D721Med (cell line): ENCODE data around the gene ADAMTSL3.

ENCODE experiments used
- DNase-seq: peaks from one replicate; pipeline ENCODE4 v3.0.0; 2011; ENCODE audit warnings: low spot score; ENCODE audit not compliant: insufficient read length
- FAIRE-seq: peaks from 2 replicates; lab custom pipeline; 2011; peaks lifted over from hg19 to GRCh38; lab: Jason Lieb, UNC
- TF ChIP-seq, protein P1 (sequence below): IDR thresholded peaks from 2 replicates; pipeline ENCODE4 v1.5.1; 2012; ENCODE audit warnings: mild to moderate bottlenecking, control low read depth; ENCODE audit not compliant: insufficient read depth; ENCODE audit errors: missing control alignments

Gene ADAMTSL3

DNA sequence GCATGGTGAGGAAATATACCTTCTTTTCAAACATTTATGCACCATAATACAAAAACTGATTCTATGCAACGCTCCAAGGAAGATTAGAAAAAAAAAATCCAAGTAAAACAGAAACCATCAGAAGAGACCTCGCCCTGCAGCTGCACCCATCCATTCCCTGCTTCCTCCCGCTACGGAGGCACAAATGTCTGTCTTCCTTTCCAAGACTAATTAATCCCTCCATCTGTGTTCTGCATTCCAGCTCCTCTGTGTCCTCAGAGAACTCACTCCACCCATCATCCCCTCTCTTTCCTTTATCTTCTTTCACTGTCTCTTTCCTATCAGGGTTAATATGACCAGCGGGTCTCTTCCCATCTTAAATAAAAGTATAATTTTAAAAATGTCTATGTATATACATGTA, 196.1 kb downstream of the ADAMTSL3 start:
- DNase-seq (no peak), FAIRE-seq (no peak)
- TF ChIP-seq, protein P1, sequence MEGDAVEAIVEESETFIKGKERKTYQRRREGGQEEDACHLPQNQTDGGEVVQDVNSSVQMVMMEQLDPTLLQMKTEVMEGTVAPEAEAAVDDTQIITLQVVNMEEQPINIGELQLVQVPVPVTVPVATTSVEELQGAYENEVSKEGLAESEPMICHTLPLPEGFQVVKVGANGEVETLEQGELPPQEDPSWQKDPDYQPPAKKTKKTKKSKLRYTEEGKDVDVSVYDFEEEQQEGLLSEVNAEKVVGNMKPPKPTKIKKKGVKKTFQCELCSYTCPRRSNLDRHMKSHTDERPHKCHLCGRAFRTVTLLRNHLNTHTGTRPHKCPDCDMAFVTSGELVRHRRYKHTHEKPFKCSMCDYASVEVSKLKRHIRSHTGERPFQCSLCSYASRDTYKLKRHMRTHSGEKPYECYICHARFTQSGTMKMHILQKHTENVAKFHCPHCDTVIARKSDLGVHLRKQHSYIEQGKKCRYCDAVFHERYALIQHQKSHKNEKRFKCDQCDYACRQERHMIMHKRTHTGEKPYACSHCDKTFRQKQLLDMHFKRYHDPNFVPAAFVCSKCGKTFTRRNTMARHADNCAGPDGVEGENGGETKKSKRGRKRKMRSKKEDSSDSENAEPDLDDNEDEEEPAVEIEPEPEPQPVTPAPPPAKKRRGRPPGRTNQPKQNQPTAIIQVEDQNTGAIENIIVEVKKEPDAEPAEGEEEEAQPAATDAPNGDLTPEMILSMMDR: no peak

DNA sequence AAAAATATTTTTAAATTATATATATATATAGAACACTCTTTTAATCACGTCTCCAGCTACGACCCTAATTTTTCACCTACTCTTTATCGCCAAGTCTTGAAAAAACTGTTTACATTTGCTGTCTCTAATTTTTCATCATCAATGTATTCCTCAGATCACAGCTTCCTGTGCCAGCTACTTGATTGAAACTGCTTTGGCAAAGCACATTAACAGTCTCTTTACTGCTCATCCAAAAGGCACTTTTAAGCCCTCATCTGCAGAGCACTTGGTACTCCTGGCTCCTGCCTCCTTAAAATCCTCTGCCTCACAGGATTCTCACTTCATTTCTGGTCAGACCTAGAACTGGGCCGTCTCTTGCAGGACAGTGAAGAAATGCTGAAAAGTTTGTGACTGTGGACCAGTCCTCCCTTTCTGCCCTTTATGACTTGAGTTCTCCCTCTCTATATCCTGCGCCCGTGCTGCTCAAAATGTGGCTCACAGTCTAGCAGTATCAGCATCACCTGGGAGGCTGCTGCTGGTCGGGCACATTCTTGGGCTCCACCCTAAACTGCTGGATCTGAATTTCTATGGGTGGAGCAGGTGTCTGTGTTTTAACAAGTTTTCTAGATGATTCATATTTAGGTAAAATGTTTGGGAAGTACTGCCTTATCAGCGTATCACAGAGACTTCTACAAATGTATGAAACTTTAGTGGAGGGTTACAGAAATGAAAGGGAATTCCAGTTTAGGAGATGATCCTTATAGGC, 196.8 kb downstream of the ADAMTSL3 start:
- FAIRE-seq (no peak), DNase-seq (no peak)
- TF ChIP-seq, protein P1: no peak

DNA sequence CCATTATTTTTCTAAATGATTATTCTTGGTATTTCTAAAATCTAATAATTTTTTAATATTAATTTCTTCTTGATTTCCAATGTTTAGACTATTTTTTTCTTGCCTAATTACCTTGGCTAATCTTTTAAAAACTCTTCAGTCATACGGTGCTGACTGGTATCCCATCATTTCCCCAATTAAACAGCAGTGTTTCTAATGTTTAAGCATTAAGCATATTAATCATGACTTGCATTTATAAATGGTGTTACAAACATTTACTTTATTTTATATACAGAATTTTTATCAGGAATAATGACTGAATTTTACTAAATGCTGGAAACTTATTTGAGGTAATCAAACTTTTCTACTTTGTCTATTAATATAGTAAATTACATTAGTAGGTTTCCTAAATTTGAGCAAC, 199.3 kb downstream of the ADAMTSL3 start:
- TF ChIP-seq, protein P1: no peak
- no peak for FAIRE-seq

DNA sequence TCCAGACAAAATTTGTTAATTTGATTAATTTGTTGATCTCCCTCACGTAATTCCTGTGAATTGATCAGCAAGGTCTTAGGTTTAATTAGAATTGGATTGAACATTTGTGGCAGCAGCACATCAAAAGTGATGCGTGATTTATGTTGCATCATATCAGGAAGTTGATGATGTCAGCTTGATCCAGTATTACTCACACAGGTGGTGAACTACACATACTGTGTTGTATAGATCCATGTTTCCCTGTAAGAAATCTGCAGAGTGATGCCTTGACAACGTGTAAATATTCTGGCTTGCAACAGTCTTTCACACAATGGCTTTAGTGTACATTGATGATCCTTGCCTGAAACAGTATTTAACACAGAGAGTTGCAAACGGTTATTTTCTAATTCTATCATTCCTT, 200.4 kb downstream of the ADAMTSL3 start:
- TF ChIP-seq, protein P1: no peak
- no peak for DNase-seq

More for the DNA sequence above, 199.3 kb downstream of the ADAMTSL3 start:
- no peak for DNase-seq

DNA sequence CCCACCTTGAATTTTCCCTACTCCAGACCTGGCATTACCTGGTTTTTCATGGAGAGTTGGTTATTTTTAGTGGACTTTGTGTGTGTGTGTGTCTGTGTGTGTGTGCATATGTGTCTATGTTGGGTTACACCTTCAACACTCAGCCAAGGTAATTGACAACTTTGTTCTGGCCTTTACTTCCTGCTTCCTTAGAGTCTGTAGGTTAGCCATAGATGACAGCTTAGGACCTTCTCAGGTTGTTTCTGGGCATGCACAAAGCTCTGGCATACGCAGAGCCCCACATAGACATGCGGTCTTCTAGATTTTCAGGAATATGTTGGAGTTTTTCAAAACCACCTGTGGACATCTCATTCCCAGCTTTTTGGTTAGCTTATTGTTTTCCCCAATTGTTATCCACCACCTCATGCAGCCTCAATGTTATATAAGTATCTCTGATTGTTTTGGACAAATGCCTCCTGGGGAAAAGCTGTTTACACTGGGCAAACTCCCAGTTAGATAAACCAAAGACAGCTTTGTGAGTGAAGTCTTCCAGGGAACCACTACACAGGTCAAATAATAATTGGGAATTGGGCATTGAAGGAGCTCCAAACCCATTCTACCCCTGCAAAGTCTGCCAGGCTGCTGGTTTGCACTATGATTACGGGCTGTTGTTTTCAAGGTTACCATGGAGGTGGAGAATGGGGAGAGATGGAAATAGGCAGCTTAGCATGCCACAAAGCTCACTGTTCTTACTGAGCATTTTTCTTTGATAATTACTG, 201.2 kb downstream of the ADAMTSL3 start:
- no peak for FAIRE-seq

More for the DNA sequence above, 200.4 kb downstream of the ADAMTSL3 start:
- FAIRE-seq: no peak

DNA sequence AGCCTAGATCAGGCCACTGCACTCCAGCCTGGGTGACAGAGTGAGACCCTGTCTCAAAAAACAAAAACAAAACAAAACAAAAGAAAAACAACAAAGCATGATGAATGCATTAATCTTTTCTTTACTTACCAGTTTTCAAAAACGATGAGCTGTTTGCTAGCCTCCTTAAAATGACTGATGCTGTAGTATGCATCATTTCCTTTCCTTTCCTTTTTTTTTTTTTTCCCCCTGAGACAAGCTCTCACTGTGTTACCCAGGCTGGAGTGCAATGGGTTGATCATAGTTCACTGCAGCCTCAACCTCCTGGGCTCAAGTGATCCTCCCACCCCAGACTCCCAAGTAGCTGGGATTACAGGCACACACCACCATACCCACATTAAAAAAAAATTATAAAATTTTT, 202.0 kb downstream of the ADAMTSL3 start:
- no peak for FAIRE-seq
- TF ChIP-seq, protein P1: no peak
- DNase-seq: no peak

More for the DNA sequence above, 201.2 kb downstream of the ADAMTSL3 start:
- TF ChIP-seq, protein P1: no peak
- no peak for DNase-seq
